Nephron progenitor cell (in vitro differentiated cells): ENCODE data around the gene GPS1.

Source experiments
- DNase-seq: peaks from one replicate; pipeline ENCODE4 v3.0.0; 2021
- H3K27ac Mint-ChIP-seq: 2 replicates; pipeline ENCODE4 v1.8.0; 2021; ENCODE audit warnings: mild to moderate bottlenecking, moderate library complexity, mixed read lengths
- H3K27me3 Mint-ChIP-seq: 2 replicates; pipeline ENCODE4 v1.8.0; 2021; ENCODE audit warnings: mild to moderate bottlenecking, low read depth, mixed read lengths; ENCODE audit not compliant: poor library complexity
- H3K36me3 Mint-ChIP-seq: 2 replicates; pipeline ENCODE4 v1.8.0; 2021; ENCODE audit warnings: low read depth, mixed read lengths
- H3K4me1 Mint-ChIP-seq: 2 replicates; pipeline ENCODE4 v1.8.0; 2021; ENCODE audit warnings: mixed read lengths
- H3K4me3 Mint-ChIP-seq: 2 replicates; pipeline ENCODE4 v1.8.0; 2021; ENCODE audit warnings: mild to moderate bottlenecking, moderate library complexity, mixed read lengths
- H3K9me3 Mint-ChIP-seq: 2 replicates; pipeline ENCODE4 v1.8.0; 2021; ENCODE audit warnings: mild to moderate bottlenecking, moderate library complexity, mixed read lengths
- TF ChIP-seq, protein P1 (sequence below): fragments of 200-600 bp; sonication (generic); IDR thresholded peaks from 2 replicates; pipeline ENCODE4 v1.5.0; 2021; ENCODE audit warnings: antibody characterized with exemption

The GPS1 gene

DNA sequence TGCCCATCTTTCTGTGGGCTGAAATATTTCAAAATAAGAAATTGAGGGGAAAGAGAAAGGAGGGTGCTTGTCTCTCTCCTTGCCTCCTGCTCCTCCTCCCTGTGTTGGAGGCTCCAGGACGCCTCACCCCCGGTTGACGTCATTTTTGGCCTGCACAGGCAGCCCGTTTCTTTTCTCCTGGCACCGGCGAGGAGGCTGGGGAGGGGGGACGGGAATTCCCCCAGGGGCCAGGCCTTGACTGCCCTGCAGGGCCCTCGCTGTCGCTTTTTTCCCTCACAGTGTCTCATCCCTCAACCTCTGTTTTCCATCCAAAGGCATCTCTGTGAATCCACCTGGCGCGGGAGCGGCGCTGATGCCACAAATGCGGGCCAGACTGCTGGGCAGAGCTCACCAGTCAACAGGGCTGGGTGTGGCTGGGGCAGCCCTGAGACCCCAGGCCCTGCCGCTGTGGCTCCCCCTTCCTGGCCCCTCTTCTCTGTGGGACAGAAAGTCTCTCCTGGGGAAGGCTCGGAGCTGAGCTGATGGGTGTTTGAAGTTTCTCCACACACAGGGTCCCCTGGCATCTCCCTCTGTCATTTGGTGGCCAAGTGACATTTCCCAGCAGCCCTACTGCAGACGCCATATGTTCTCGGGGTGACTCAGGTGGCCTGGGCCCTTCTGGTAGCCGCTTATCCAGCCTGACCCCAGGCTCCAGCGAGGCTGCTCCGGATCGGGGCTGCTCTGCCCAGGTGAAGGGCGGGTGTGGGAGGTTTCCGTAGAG lies 45.0 kb upstream of the GPS1 start:
- H3K4me3 Mint-ChIP-seq: no peak overlapping the region
- TF ChIP-seq, protein P1, sequence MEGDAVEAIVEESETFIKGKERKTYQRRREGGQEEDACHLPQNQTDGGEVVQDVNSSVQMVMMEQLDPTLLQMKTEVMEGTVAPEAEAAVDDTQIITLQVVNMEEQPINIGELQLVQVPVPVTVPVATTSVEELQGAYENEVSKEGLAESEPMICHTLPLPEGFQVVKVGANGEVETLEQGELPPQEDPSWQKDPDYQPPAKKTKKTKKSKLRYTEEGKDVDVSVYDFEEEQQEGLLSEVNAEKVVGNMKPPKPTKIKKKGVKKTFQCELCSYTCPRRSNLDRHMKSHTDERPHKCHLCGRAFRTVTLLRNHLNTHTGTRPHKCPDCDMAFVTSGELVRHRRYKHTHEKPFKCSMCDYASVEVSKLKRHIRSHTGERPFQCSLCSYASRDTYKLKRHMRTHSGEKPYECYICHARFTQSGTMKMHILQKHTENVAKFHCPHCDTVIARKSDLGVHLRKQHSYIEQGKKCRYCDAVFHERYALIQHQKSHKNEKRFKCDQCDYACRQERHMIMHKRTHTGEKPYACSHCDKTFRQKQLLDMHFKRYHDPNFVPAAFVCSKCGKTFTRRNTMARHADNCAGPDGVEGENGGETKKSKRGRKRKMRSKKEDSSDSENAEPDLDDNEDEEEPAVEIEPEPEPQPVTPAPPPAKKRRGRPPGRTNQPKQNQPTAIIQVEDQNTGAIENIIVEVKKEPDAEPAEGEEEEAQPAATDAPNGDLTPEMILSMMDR: no peak

DNA sequence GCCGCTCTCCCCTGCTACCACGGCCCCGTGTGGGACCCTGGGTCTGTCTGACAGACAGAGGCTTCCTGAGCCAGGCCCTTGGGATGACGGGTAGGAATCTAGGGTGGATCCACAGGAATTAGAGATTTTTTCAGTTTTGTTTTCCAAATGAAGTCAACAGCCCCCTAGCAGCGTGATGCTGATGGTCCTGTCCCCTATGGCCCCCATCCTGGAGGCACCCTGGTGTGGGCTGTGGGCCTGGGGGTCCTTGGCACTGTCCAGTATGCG lies 44.5 kb upstream of the GPS1 start:
- Mint-ChIP-seq H3K4me1 (peaks cover 32% of the 10 kb centered on the region), H3K27me3 (no peaks in the 10 kb centered on the region), H3K9me3 (no peaks in the 10 kb centered on the region), H3K4me3 (no peak overlapping the region), H3K36me3 (no peaks in the 10 kb centered on the region), H3K27ac (no peak overlapping the region)
- TF ChIP-seq, protein P1: no peak
- no peak for DNase-seq

More for the DNA sequence above, 45.0 kb upstream of the GPS1 start:
- no peak overlapping the region for H3K27ac Mint-ChIP-seq
- H3K9me3 Mint-ChIP-seq: no peaks in the 10 kb centered on the region
- no peaks in the 10 kb centered on the region for H3K27me3 Mint-ChIP-seq
- H3K36me3 Mint-ChIP-seq: no peaks in the 10 kb centered on the region
- DNase-seq: no peak
- H3K4me1 Mint-ChIP-seq: peaks cover 36% of the 10 kb centered on the region

DNA sequence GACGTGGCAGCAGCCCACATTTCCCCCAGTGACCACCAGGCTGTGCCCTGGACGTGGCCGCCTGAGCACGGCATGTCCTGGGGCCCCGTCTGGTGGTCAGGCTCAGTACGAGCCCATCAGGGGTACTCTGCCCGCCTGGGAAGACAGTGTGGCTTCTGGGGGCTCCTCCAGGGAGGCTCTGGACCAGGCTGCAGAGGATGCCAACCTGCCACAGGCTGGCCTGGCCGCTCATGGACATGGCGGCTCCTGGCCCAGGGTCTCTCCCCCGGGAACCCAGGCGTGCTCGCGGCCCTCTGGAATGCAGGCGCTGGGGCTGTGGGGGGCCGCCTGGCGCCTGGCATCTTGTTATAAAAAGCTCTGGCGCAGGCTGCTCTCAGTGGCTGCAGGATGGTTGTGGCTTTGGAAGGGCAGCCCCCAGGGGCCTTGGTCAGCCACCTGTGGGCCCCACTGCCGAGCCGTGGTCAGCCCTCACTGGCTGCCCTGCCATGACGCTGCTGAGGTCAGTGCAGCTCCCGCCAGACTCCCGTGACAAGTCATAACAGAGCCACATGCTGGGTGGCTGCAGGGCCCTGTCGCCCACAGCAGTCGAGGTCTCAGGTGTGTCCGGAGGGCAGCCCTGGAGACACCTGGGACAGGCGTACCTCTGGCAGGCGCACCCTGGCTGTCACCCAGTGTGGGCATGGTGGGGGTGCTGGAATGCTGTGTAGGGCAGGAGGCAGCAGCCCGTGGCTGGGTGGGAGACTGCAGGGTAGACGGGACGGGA lies 44.0 kb upstream of the GPS1 start:
- Mint-ChIP-seq H3K4me1 (peaks cover 32% of the 10 kb centered on the region), H3K27me3 (no peaks in the 10 kb centered on the region), H3K36me3 (no peaks in the 10 kb centered on the region), H3K9me3 (no peaks in the 10 kb centered on the region), H3K27ac (no peak overlapping the region), H3K4me3 (no peak overlapping the region)
- peak; percentile 8 for DNase-seq
- TF ChIP-seq, protein P1: no peak

DNA sequence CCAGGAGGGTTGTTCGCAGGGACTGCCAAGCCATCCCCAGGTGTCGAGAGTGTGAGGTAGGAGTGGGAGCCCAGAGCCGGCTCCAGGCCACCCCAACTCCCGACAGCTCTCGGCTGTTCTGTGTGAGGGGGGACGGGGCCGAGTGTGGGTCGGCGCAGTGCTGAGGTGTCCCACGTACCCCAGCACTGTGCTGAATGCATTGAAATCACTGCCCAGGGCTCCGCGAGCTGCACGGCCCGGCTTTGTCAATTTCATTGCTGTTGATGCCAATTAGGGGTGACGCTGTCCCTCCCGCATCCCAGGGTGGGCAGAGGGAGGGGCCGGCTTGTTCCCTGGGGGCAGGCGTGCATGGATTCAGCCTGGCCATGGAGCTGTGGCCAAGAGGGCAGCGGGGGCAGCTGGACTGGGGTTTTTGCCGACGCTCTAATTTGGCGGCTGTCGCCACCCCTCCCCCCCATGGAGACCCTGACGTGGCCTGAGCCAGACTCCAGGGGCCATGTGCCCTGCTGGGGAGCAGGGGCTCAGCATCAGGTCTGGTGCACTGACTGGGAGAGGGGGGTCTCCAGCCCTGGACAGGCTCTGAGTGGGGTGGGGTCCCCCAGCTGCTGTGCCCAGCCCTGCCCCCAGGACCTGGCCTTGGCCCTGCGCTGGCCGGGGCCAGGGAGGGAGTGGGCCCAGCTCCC lies 43.3 kb upstream of the GPS1 start:
- TF ChIP-seq, protein P1: no peak
- no peak for DNase-seq
- no peak overlapping the region for H3K4me3 Mint-ChIP-seq
- no peak overlapping the region for H3K27ac Mint-ChIP-seq
- H3K27me3 Mint-ChIP-seq: no peaks in the 10 kb centered on the region
- H3K36me3 Mint-ChIP-seq: no peaks in the 10 kb centered on the region
- H3K4me1 Mint-ChIP-seq: peaks cover 32% of the 10 kb centered on the region
- no peaks in the 10 kb centered on the region for H3K9me3 Mint-ChIP-seq

DNA sequence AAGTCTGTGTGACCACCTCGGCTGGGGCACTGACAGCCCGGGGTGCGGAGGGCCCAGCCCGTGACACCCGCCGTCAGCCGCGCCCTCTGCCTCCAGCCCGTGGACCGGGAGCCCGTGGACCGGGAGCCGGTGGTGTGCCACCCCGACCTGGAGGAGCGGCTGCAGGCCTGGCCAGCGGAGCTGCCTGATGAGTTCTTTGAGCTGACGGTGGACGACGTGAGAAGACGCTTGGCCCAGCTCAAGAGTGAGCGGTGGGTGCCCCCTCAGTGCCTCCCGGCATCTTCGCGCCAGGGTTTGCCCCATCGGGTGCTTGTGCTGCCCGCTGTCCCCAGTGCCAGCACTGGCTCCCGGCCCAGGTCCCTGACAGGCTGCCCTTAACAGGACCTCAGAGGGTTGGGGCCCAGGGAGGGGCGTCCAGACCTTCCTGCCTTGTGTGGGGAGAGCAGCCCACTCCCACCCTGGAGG lies 42.7 kb upstream of the GPS1 start:
- TF ChIP-seq, protein P1: no peak
- Mint-ChIP-seq H3K4me3 (no peak overlapping the region), H3K27ac (no peak overlapping the region), H3K9me3 (no peaks in the 10 kb centered on the region), H3K4me1 (peaks cover 29% of the 10 kb centered on the region), H3K36me3 (no peaks in the 10 kb centered on the region), H3K27me3 (no peaks in the 10 kb centered on the region)
- no peak for DNase-seq
